ENCODE results near the gene CCDC188.

The CCDC188 gene

DNA sequence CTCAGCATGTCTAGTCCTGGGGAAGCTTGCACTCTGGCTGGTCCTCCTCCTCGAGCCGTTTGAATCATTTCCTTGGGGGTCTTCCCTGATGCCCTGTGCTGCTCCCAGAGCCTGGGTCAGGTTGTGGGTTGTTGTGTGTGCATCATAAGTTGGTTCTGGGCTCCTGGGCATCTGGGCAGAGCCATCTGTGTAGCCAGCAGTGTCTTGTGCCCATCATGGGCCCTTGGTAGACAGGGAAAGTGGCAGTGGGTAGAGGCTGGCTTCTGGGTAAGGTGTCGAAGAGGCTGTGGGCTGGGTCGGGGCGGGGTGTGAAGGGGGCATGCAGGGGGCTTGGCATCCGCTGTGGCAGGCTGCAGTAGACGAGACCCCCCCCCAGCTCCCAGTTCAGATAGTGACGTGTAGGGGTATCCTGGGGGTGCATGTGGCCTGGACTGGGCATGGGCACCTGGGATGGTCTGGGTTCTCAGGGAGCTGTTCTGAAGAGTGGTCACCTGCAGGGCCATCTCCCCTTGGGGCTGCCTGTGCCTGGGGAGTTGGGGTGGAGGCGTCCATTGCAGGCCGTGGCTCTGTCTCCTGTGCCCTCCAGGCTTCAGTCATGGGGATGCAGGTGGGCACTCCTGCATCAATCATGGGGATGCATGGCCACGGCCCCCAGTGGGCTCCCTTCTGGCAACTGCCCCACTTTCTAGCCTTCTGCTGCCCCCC, 26.6 kb downstream of the CCDC188 start:
- TF ChIP-seq GATA3 (IDR thresholded peaks at IDR 0.05; ENCODE audit: low read depth, low read length) (no peak), GATA2 (IDR thresholded peaks at IDR 0.05; ENCODE audit: low read depth, low read length) (no peak)

- no peak for TF ChIP-seq GATA2 (IDR thresholded peaks at IDR 0.05; ENCODE audit: low read depth, low read length)
- no peak for TF ChIP-seq GATA3 (IDR thresholded peaks at IDR 0.05; ENCODE audit: low read depth, low read length)
These were observed 27.3 kb downstream of the CCDC188 start for GRCh38 chr22:20123366-20124082.

GRCh38 chr22:20121856-20122415, 28.9 kb downstream of the CCDC188 start:
- no peak for TF ChIP-seq GATA2 (IDR thresholded peaks at IDR 0.05; ENCODE audit: low read depth, low read length)
- TF ChIP-seq GATA3 (IDR thresholded peaks at IDR 0.05; ENCODE audit: low read depth, low read length): no peak

DNA sequence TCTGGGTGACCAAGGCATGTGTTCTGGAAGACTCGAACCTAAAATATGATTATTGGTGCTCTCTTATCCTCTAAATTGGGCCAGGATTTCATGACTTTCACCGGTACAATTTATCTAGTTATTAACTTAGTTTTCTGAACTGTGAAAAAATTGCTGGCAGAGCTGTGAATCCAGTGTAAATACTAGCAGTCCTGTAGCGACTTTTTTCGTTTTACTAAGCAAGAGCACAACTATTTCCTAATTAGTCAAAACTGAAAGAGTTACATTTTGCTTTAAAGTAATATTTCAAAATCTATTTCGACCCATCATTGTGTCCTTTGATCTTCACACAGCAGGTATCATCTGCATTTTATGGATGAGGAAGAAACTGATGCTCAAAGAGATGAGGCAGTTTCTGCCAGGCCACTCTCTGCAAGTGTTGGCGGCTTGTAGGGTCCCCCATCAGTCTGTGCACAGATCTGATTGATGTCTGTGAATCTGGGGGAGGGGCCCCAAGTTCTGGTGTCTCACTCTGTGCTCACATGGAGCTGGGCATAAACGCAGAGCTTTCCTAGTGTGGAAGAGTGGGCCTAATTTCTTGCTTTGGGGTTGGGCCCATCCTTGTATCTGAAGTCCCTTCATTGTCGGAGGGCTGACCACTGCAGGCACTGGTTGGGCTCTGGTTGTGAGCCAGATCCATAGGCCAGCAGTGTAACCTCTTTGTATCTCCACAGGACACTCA, 32.4 kb downstream of the CCDC188 start:
- TF ChIP-seq GATA3 (IDR thresholded peaks at IDR 0.05; ENCODE audit: low read depth, low read length) (no peak), GATA2 (IDR thresholded peaks at IDR 0.05; ENCODE audit: low read depth, low read length) (no peak)

DNA sequence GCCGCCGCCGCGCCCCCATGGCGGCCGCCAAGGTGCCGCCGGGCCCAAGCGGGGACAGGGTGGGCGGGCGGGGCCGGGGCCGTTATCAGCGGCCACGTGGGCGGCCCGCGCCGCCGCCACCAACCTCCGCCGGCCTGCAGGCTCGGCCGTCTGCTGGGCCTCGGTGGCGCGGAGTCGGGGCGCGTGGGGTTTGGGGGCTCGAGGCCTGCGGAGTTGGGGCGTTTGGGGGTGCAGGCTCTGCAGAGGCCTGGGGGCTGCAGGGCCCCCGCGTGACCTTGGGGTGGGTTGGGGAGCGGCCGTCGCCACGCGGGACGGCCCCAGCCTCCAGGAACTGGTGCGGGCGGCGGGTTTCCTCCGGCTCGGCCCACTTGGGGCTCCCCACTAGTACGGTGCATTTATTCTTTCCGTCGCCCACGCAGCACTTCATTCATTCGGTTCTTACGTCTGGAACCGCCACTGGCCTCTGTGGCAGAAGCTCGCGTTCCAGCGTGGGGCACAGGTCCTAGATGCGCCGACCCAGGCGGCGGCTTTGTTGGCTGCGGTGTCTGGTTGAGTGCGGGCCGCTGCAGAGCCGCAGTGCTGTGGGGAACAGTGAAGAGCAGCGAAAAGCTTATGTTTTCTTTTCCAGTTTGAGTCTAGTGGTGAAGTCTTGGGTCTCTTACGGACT, 33.1 kb downstream of the CCDC188 start:
- TF ChIP-seq GATA3 (IDR thresholded peaks at IDR 0.05; ENCODE audit: low read depth, low read length) (no peak), GATA2 (IDR thresholded peaks at IDR 0.05; ENCODE audit: low read depth, low read length) (no peak)

DNA sequence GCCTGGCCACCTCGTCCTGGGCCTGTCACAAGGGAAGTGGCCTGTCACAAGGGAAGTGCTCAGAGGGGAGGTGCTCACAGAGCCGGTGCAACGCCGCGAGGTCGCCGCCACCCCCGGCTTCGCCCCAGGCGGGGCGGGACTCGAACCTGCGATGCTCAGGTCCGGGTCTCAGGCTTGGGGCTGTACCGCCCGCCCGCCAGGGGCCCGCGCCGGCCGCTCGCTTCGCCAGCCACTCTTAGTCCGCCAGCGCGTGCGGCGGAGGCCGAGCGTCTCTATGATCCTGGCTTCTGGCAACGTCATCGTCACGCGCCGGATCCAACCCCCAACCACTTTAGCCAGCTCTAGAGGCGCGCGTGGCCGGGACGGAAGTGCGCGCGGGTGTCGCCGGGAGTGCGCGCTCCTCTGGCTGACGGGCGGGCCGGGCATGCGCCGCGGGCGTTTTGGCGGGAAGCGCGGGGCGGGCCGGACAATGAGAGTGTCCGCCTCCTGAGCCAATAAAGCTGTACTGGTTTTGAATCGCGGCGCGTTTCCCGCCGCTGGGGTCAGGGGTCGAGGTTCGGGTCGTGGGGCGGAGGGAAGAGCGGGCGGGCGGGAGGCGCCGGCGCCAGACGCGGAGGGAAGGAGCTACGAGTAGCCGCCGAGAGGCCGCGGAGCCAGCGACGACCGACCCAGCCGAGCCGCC, 33.8 kb downstream of the CCDC188 start, which contains the start of gene TRMT2A:
TSS of gene TRMT2A (minus strand) at position 276 of the 682 bp plus-strand sequence. CDS start 320 bp downstream, outside the sequence.
- no peak for TF ChIP-seq GATA3 (IDR thresholded peaks at IDR 0.05; ENCODE audit: low read depth, low read length)
- TF ChIP-seq GATA2 (IDR thresholded peaks at IDR 0.05; ENCODE audit: low read depth, low read length): peak; percentile 36; the same call in 1 of the 2 replicates

DNA sequence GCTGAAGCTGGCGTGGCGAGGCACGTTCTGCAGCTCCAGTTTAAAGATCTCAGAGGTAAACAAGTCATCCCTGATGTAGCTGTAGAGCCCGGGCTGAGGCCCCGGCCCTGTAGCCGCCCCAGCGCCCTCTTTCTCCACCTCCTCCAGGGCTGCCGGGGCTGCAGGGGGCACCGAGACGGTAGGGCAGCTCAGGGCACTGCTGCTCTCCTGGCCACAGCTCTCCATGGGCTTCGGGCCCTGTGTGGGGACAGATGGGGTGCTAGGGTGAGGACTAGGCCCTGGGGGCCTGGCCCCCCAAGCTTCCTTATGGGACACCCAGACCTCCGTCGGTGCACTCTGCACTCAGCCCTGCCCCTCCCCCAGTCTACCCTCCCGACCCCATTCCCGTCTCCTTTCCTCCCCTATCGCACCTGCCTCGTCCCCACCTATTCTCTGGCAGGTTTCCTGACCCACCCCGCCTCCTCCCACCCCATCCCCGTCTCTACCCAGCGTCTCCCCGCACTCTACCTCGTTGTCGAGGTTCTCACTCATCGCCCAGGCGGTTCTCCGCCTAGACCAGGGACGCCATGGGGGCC, 34.4 kb downstream of the CCDC188 start:
- TF ChIP-seq GATA3 (IDR thresholded peaks at IDR 0.05; ENCODE audit: low read depth, low read length) (no peak), GATA2 (IDR thresholded peaks at IDR 0.05; ENCODE audit: low read depth, low read length) (no peak)

DNA sequence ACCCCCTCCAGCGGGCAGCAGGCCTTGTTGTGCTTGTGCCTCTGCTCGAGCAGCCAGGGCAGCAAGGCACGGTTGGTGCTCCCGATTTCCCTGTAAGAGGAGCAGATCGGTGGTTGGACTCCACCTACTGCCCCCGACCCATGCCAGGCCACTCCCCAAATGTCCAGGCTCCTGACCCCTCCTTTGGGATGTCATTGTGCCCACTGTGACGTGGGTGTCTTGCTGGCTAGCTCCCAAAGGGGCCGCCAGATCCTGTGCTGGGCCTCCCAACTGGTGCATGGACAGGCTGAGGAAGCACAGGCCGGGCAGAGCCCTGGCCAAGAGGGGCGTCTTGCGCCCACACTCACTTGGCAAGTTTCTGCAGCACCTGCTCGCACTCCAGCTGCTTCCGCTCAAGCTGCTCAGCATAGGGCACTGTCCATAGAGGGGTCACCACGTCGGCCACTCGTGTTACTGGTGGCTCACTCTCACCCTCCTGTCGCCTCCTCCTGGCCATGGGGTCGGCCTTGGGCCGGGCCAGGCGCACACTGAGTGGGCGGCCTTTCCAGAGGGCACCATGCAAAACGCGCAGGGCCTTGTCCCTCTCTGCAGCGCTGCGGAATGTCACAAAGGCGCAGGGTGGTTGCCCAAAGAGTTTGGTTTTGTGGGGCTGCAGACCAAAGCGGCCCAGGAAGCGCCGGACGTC, 35.0 kb downstream of the CCDC188 start, which contains the start of gene RANBP1:
TSS of gene RANBP1 (plus strand) at position 414 of the 685 bp plus-strand sequence. CDS start at position 495, 81 bp downstream.
- TF ChIP-seq GATA2 (IDR thresholded peaks at IDR 0.05; ENCODE audit: low read depth, low read length) (no peak), GATA3 (IDR thresholded peaks at IDR 0.05; ENCODE audit: low read depth, low read length) (no peak)

- no peak for TF ChIP-seq GATA2 (IDR thresholded peaks at IDR 0.05; ENCODE audit: low read depth, low read length)
- TF ChIP-seq GATA3 (IDR thresholded peaks at IDR 0.05; ENCODE audit: low read depth, low read length): no peak
These were observed 36.1 kb downstream of the CCDC188 start for GRCh38 chr22:20114506-20115475.

DNA sequence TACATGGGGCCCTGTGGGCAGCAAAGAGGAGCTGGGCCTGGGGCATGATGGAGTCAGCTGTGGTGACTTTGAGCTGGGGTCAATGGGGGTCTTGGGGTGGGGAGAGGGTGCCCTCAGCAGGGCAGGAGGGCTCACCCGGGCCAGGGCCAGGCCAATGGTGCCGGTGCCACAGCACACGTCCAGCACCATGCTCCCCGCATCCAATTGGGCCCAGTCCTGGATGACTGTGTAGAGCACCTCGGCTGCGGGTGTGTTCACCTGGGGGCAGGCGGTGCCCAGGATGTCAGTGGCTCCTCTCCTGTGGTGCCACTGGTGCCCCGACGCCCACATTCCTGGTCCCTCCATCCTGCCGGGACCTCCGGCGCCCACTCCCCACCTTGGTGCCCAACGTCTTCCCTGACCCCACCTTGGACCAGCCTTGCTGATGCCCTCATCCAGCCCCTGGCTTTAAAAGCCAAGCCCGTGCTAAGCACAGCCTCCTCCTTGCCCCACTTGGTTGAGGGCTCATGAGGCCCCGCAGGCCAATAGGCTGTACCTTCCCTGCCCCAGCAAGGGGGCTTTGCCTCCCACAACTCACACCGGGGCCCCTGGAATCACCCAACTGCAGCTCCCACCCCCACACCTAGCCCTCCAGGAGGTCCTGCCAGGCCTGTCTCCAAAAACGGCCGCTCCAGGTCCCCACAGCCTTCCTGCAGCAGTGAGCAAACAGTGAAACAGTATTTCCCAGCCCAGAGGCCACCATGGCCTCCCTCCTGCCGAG, 37.1 kb downstream of the CCDC188 start:
- no peak for TF ChIP-seq GATA3 (IDR thresholded peaks at IDR 0.05; ENCODE audit: low read depth, low read length)
- TF ChIP-seq GATA2 (IDR thresholded peaks at IDR 0.05; ENCODE audit: low read depth, low read length): no peak
